ENCODE measurements around the gene EMC6.

Gene EMC6

DNA sequence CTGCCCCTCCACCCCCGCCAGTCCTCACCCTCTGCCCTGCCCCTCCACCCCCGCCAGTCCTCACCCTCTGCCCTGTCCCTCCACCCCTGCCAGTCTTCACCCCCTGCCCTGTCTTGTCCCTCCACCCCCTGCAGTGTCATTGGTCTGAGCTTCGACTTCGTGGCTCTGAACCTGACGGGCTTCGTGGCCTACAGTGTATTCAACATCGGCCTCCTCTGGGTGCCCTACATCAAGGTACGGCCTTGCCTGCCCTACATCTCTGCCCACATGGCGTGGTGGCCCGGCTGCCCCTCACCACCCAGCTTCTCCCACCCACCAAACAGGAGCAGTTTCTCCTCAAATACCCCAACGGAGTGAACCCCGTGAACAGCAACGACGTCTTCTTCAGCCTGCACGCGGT, 12.3 kb upstream of the EMC6 start:
- DNase-seq (ENCODE audit: low spot score) = no peak

DNA sequence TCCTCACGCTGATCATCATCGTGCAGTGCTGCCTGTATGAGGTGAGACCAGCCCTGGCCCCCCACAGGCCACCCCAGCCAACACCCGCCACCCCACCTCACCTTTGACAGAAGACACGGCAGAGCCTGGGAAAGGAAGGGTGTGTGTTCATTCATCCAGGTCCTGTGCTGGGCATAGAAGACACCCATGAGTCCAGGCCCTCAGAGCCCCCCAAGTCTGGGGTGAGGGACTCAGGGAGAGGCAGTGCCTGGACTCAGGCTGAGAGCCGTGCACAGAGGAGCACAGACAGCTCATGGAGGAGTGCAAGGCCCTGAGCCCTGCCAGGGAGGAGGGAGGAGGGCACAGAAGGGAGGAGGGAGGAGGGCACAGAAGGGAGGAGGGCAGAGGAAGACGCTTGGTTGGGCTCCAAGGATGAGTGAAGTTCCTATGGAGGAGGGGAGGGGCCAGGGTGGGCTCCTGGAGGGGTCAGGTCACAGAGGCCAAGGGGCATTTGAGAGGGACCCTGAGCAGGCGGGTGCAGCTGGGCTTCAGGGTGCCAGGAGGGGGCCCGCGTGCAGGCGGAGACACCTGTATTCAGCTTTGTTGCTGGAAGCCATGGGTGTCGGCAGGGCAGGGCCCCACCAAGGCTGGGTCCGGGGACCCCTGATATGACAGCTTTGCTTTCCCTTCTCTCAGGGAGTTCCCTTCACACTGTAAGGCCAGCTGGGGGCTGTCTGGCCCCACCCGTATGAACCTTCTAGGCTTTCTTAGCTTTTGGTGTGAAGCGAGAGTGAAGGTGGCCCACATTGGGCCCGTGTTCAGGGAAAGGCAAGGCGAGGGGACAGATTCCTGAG, 11.6 kb upstream of the EMC6 start:
- no peak for DNase-seq (ENCODE audit: low spot score)

DNA sequence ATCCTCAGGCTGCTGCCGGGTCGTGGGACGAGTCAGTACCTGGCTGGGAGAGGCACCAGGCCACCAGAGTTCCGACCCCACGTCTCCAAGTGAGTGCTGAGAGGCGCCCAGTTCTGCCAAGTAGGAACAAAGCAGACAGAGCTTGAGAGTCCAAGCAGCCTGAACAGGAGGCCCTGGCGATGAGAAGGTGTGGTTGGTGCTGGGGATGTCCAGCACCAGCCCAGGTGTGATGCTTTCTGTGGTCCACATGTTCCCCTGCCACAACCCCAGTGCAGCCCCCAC, 11.1 kb upstream of the EMC6 start:
- no peak for DNase-seq (ENCODE audit: low spot score)

DNA sequence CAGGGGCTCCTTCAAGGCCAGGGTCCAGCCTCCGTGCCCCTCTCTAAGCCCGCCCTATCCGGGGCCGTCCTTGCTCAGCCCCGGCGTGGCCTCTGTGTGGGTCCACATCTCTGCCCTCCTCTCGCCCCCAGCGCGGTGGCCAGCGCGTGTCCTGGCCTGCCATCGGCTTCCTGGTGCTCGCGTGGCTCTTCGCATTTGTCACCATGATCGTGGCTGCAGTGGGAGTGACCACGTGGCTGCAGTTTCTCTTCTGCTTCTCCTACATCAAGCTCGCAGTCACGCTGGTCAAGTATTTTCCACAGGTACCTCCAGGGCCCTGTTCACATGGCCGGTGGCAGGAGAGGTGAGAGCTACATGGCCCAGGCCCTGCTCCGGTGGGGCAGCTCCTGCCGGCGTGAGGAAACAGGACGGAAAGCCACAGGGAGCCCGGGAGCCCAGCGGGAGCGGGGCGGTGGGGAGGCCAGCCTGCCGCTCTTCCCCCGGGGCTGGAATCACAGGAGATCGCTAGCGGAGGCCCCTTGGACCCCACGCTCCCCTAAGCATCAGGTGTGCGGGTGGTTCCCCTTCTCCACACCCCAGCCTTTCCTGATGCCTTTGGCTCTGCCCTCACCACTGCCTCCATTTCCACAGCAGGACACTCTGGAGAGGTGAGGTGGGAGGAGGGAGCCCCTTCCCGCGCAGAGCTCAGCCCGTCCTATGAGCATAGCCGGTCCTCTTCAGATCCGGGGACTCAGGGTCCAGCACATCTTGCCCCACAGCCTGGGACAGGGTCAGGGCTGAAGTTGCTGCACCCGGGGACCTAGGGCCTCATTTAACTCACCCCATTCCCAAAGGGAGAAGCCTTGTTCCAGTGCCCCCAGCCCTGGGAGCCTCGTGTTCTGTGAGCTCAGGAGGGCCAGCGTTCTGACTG, 10.5 kb upstream of the EMC6 start:
- DNase-seq (ENCODE audit: low spot score) = no peak

DNA sequence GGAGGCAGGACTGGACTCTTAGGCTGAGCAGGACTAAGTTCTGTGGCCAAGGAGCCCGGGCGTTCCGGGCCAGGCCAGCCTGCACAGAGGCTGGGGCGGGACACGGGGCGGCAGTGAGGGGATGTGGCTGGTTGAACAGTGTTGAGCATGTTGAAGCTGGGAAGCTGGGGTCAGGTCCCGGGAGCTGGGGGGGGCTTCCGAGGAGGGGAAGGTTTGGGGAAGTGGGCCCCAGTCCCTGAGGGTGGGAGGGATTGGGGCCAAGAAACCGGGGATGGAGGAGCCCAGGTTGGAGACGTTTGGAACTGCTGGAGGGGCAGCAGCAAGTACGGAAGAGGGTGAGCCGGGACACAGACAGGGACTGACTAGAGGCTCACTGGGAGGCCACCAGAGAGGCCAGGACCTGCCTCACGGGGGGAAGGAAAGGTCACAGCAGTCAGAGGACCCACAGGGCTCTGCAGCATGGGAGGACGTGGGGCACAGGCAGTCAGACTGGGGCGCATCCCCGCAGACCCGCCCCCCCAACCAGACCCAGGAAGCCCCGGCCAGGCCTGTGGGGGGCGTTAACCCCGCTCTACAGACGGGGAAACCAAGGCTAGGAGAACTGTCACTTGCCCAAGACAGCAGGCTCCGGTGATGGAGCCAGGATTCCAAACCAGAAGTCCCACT, 9.7 kb upstream of the EMC6 start:
- DNase-seq (ENCODE audit: low spot score) = no peak

DNA sequence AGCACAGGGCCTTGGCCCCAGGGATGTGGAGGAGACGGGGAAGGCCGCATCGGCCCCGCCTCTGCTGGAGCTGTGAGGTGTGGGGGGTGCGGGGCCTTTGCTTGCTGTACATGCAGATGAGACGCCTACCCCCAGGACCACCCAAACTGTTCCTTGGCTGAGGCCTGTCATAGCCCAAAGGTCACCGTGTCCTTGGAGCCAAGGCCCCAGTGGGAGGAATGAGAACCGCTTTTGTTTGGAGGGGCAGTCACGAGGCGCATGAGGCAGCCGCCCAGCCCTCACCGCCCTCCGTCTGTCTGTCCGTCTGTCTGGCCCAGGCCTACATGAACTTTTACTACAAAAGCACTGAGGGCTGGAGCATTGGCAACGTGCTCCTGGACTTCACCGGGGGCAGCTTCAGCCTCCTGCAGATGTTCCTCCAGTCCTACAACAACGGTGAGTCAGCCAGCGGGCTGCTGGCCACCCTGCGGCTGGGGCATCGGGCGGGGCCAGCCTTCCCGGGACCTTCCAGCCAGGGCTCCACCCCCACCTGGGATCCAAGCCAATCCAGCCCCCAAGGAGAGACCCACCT, 9.0 kb upstream of the EMC6 start:
- no peak for DNase-seq (ENCODE audit: low spot score)

DNA sequence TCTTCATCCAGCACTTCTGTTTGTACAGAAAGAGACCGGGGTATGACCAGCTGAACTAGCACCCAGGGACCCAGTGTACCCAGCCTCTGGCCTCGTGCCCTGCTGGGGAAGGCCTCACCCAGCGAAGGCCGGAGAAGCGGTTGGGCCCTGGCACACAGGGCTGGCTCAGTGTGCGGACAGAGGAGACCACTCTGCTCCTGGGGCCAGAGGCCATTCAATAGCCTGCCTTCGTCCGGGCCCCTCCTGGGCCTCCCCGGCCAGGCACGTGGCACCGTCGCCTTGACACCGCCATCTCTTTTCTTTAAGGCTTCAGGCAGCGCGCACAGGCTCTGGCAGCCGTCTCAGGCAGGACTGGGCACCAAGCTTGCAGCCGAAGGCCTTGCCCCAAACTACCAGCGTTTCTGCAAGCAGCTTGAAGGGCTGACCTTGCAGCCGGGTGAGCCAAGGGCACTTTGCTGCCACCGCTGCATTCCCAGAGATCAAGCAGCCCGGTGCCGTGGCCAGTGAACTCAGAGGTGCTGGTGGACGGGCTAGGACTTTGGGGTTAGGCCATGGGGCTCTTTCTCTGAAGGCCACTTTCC, 8.2 kb upstream of the EMC6 start:
- no peak for DNase-seq (ENCODE audit: low spot score)

DNA sequence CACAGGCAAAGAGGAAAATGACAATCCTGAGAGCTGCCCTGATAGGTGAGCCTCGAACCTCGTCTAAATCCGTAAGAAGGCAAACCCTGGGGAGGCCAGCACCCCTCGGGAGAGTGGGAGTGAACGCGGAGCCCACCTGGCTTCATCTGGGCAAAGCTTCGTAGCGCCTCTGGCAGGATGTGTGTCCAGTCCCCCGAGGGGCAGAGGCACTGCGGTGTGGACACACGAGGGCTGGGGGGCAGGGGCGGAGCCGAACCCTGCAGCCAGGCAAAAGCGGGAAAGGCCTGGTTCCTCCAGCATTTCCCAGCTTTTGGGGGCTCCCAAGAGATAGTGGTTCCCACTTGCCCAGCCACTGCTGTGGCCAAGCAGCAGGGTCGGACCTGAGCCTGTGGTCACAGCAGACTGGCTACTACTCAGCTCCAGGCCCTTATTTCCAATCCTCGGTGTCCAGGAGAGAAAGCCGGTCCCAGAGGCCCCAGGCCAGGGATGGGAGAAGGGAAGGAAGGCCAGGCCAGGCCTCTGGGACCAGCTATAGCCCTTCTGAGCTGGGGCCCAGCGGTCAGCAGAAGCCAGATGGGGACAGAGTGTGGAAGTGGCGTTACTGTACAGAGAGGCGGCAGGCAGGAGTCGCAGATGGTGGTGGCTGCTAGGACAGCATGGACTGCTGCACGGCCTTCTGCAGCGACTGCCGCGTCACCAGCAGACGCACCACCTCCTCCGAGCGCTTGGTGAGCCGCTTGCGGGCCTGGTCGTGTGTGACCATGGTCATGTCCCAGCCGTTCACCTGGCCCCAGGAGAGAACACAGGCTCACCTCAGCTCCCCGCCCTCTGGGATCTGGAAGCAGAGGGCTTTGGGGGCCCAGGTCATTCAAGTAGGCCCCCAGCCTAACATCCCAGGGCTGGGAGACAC, 5.3 kb upstream of the EMC6 start:
- DNase-seq (ENCODE audit: low spot score) = no peak

DNA sequence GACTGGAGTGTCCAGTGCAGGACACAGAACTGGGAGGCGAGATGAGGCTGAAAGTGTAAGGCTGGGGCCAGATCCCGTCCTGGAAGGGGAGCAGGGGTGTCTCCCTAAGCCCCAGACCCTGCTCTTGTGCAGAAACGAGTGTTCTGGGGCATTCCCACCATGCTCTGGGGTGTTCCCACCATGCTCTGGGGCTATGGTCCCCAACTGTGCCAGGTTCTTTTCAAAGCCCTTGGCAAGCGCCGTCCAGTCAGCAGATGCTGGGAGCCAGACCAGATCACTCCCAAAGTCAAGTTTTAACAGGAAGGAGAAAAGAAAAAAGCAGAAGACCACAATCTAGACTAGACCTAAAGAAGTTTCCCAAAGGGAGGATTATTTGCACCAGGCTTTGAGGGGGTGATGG, 2.8 kb upstream of the EMC6 start:
- DNase-seq (ENCODE audit: low spot score) = no peak

DNA sequence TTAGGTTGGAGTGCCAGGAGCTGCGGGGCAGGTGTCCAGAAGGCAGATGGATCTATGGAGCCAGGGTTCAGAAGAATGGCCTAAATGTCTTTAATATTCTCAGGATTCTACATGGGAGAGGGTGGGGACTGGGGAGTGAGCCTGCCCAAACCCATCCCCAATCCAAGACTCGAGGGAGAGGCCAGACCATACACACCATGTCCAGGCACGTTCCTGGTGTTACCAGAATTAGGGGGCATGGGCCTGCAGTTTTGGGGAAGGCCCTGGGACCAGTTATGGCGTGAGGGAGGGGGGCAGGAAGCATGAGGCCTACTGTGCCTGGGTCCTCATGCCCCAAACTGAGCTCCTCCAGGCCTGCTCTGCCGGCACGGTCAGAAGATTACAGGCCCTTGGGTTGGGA, 2.1 kb upstream of the EMC6 start:
- no peak for DNase-seq (ENCODE audit: low spot score)

DNA sequence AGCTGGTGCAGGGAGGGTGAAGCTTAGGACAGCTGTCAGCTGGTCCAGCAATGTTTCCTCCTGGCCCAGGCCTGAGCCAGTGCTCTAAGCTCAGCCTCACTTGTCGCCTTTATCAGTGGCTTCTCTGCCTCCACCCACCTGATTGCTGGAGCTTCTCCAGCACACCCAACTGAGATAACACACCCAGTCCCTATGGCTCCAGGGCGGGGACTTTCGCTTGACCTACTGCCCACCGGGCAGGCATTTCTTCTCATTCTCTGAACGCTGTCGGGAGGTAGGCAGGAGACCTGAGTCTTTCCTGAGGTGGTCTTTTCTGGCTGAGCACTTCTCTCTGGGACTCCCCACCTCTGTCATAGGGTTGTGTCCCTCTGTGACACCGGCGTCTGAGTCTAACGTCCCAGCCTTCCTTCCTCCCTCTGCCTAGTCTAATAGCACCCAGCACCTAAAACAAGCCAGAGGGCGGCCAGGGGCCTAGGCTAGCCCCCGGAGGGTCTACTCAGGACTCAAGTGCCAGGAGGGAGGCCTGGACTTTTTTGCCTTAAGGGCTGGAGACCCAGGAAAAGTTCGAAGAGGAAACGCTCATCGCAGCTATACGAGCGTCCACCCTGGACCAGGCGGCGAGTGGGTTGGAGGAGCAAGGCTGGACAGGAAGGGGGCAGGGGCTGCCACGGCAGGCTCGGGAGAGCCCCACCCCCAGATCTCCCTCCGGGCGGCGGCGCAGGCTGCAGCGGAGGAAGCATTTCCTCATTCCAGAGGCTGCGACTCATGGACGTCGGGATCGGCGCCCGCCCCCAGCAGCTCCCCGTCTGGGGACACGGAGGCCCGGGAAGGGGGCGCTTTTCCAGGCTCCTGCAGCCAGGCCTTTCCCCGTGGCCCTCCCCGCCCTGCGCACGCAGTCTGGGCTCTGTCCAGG, 990 bp upstream of the EMC6 start:
- DNase-seq (ENCODE audit: low spot score) = peak; percentile 80

DNA sequence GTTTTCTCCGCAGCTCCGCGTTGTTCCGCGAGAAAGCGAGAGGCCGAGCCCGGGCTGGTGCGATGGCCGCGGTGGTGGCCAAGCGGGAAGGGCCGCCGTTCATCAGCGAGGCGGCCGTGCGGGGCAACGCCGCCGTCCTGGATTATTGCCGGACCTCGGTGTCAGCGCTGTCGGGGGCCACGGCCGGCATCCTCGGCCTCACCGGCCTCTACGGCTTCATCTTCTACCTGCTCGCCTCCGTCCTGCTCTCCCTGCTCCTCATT, 404 bp downstream of the EMC6 start:
- no peak for DNase-seq (ENCODE audit: low spot score)

DNA sequence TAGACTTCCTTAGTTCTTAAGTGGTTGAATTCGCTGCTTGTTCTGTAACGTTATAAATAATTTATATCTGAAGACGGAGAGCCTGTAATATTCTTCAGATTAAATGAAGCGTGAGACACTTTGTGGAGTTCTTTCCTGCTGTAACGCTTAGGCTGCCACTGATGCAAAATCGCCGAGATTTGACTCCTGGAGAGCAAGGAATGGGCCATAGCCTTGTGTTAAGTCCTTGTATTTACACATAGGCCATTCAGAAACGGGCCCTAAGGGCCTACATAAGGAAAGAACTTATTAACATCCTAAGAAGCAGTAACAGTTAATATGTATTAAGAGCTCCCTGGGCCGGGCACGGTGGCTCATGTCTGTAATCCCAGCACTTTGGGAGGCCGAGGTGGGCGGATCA, 936 bp downstream of the EMC6 start:
- DNase-seq (ENCODE audit: low spot score) = no peak

DNA sequence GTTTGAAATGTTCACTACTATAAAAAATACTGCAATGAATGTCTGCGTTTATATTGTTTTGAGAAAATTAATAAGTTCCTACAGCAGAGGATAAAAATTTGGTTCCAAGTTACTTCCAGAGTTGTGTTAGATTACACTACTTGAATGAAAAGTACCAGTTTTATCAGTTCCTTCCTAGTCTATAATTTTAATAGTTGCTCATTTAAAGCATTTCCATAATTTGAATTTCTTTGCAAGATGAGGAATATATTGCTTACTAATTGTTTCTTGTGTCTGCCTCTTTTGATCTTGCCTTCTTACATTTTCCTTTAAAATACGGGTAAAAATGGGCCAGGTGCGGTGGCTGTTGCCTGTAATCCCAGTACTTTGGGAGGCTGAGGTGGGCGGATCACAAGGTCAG, 4.0 kb downstream of the EMC6 start:
- no peak for DNase-seq (ENCODE audit: low spot score)

DNA sequence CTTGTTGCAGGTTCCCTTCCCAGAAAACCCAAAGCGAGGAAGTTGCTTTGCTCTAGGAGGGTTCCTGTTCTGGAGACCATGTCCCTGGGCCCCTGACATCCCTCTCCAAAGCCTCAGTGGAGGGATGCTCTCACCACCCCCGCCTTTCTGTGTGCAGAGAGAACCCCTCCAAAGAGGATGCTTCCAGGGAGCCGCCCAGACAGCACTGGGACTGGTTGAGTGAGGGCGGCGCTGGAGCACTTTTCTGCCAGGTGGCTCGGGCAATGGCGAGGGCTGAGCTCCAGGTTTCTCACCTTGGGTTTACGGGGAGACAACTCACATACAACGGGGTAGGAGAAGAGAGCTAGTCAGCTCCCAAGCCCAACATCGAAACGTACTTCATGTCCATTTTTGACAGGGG, 7.3 kb downstream of the EMC6 start:
- DNase-seq (ENCODE audit: low spot score) = no peak

DNA sequence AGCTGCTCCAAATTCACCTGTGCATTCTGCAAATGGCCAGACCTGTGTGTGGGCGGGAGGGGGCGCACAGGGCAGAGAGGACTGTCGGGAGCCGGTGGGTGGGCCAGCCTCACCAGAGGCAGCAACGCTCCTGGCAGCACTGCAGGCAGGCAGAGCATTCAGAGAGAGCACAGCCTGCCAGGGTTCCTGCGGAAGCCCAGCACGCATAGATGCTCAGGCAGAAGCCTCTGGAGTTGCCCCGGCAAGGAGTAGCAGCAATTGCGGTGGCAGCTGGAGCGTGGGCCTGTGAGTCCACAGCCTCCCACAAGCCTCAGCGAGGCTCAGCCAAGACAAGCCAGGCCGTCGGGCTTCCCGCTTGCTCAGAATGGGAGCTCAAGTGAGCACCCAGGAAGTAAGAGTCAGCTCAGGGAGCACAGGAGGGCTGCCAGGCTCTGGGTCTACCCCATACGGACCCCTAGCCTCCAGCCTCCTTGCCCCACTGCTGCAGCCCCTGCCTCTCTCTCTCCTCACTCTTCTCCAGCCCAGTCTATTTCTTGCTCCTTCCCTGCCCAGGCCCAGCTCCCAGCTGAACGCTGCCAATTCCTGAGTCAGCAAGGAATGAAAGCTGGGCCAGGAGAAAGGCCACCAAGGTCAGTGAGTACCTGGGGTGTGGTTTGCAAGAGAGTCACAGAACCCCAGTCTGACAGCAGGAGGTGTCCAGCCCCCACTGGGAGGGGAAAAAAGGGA, 9.6 kb downstream of the EMC6 start:
- DNase-seq (ENCODE audit: low spot score) = peak; percentile 47

DNA sequence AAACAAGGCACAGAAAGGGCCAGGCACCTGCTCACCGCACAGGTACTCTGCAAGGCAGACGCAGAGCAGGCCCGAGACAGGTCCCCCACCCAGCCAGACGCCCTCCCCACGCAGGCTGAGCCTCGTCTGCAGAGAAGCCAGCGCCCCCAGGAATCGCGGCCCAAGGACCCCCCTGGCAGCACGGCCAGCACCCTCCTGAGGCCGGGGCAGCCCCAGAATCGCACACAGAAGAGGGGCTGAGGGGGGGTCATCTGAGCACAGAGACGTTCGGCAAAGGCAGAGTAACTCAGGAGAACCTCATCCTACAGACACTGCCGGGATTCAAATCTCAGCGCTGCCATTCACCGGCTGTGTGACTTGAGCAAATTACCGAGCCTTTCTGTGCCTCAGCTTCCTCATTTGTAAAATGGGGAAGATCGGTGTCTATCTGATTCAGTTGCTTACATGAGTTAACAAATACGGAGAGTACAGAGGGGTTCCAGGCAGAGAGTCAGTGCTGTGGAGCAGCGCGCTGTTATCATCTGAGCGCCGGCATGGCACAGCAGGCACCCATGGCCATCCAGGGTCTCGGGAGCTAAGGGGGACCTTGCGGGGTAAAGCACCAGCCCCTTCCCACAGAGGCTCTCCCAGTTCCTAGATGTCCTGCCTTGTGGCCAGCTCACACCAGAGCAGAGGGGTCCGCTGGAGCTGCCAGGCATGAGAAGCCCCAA, 10.4 kb downstream of the EMC6 start:
- DNase-seq (ENCODE audit: low spot score) = no peak

DNA sequence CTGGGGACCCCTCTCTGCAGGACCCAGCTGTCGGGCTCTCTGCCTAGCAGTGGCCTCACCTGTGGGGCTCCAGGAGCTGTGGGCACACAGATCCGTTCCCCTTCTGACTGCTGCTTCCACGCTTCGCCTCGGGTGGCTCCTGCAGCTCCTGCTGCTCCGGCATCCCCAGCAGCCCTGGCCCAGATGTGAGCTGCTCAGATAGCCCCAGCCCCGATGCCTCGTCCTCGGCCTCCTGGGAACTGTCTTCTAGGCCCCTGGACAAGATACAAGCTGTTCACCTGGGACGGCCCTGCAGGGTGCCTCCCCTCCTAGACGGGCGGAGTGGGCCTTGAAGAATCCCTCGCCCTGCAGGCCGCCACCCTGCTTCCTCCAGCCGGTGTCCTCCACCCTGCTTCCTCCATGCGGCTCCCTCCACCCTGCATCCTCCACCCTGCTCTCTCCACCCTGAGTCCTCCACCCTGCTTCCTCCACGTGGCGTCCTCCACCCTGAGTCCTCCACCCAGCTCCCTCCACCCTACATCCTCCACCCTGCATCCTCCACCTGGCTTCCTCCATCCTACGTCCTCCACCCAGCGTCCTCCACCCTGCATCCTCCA, 11.0 kb downstream of the EMC6 start:
- no peak for DNase-seq (ENCODE audit: low spot score)

DNA sequence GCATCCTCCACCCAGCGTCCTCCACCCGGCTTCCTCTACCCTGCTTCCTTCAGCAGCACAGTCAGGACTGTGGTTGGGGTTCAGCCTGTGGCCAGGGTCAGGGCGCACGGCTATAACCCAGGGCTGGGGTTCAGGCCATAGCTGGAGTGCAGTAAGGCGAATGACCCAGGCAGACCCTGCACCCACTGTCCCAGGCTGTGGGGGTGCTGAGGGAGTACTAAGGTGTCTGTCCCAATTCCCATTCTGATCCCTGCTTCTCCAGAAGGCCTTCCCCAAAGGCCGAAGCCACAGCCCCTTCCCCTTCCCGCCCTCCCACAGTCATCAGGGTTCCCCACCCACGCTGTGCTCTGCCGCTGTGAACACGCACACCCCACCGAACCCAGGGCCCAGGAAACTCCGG, 12.4 kb downstream of the EMC6 start:
- no peak for DNase-seq (ENCODE audit: low spot score)

Measured in HuH-7.5 (cell line).